Amniotic stem cell (primary cell): ENCODE measurements around the gene CLCN2.

Experiments
- DNase-seq: peaks from one replicate; lab custom pipeline; 2025; lab: John Stamatoyannopoulos, UW

CLCN2 gene

DNA sequence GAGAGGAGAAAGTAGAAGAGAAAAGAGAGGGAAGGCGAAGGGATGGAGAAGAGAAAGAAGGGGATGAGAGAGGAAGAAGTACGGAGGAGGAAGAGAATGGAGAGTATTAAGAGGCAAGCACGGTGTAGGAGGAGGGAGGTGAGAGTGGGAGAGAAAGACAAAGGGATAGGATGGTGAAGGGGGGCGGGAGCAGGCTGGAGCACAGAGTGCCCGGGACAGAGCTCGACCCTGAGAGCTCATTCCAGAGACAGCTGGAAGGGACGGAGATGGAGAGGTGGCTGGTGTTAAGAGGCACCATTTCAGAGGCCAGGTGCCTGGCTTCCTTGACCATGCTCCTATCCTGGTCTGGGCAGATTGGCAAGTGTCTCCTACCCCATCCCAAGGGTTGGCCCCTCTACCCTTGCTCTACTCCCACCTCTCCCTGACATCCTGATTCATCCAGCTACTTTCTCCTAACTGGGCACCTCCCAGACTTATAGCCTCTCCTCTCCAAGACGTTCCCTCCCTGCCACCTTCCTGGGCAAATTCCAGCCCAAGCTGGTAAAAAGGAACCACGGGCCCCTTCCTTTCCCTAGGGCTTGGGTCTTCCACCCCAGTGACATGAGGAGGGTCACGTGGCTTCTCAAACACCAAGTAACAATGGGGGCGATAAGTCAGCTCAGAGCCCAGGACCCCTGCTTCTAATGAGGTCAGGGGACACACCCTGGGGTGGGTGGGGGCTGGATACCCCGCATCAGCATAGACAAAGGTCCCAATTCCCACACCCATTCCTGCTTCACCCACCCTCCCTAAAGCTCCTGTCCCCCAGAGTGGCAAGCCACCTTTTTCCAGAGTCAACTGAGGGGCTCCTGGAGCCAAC is 1.1 kb downstream of the CLCN2 start:
- DNase-seq, result no peak

DNA sequence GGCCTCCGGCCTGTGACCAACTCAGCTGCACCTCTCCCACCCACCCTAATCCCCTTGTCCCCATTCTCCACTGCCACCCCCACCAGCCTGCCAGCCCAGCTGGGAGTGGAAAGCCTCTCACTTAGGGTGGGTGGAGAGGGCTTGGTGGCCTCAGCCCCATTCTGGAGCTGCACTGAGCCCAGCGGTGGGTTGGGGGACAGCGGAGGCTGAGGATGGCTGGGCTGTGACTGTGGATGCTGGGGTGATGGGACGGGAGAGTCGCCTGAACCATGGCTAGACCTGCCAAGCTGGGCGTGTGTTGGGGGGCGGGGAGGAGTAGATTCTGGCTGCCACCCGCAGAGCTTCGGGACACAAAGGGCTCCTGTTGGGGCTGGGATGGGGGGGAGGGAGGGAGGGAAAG is 1.8 kb downstream of the CLCN2 start:
- DNase-seq, result no peak

DNA sequence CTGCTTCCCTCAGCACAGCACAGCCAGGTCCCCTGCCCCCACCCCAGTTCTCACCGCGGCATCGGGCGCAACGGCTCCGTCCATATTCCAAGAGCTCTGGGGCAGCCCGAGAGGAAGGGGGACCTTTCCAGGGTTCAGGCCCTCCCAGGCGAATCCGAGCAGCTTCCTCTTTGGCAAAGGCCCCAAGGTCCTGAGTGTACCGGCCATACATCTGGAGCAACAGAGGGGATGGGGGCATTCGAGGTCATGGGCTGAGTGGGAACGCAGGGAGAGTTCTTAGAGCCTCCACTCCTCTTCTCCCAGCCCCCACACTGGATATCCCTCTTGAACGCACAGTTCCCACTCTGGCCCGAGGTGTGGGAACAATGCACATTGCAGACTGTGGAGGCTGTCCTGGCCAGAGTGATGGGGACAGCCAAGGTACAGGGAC is 2.5 kb downstream of the CLCN2 start:
- DNase-seq, result no peak

DNA sequence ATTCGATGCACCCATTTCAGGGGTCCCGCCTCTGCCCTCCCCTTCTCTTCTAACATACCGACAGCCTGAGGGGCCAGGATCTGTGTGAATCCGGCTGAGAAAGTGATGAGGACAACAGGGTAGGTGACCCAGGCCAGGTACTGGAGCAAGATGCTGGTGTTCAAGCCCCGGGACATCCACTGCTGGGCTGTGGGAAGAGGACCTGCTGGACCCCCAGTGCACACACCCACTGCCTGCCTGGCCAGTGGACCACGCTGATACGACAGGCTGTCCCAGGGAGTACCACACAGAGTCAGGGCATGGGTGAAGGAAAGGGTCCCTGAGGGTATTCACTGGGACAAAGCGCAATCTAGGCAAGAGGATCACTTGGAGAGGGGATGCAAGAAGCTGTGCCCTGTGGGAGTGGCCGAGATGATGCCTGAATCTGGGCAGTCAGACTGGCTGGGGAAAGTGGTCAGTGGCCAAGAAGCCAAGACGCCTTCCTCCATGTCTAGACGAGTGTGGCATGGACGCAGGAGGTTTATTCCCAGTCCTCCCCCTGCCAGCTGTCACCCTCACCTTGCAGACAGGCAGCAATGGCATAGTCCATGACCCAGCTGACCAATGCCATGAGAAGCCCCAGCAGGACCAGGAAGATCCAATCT is 3.2 kb downstream of the CLCN2 start:
- DNase-seq, result no peak

DNA sequence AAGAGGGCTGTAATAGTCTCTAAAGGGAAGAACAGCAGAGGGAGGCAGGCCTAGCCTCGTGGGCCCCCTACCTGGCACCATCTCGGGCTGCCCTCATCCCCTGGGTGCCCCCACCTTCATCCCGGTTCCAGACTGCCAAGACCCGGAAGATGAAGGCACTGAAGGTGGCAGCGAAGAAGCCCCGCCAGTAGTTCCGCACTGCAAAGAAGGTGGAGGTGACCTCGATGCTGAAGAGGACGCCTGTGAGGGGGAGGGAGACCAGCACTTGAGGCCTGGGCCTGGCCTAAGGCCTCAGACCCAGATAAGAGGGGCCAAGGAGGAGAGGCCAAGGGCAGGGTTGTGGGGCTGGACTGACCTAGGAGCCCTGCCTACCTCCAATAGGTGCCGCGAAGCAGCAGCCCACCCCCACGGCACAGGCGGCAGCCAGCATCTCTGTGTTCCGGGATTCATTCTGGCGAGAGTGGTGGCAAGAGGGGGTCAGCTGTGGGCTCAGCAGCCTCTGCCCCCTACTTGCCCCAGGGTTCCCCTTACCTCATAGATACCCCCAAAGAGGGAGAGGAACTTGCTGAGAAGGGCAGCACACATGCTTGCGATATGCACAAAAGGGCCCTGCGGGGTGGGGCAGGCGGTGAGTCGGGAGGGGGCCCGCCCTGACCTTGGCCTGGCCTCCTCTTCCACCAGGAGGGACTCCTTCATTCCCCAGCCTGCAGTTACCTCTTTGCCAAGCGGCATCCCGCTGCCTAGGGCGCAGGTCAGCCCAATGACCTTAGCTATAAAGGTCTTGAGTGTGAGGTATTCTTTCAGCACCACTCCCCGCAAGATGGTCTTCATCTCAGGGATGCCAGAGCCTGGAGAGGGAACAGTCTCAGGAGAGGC is 3.9 kb downstream of the CLCN2 start:
- no peak for DNase-seq

GRCh38 chr3:184355261-184356040 is 6.0 kb downstream of the CLCN2 start:
- DNase-seq, result no peak

- DNase-seq, result no peak
These were observed 6.7 kb downstream of the CLCN2 start for GRCh38 chr3:184354754-184355153.

GRCh38 chr3:184354121-184354728 is 7.2 kb downstream of the CLCN2 start:
- no peak for DNase-seq

DNA sequence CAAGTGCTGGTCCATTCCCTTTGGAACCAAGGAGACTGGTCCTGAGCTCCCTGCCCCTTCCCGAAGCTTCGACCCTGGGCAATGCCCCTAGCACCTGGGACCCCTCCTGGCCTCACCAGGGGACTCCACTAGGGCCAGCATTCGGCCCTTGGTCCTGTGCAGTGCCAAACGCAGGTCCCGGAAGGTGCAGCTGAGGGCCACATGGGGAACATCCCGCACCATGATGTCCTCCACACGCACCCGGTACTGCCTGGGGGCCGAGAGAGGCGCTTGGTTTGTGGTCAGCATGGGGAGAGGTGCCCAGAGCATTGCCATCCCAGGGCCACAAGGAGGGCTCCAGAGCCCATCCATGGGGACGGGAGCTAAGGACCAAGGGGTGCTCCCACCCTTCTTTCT is 7.9 kb downstream of the CLCN2 start:
- DNase-seq, result no peak

GRCh38 chr3:184352897-184353545 is 8.4 kb downstream of the CLCN2 start:
- DNase-seq, result no peak

GRCh38 chr3:184352149-184352785 is 9.1 kb downstream of the CLCN2 start:
- no peak for DNase-seq

DNA sequence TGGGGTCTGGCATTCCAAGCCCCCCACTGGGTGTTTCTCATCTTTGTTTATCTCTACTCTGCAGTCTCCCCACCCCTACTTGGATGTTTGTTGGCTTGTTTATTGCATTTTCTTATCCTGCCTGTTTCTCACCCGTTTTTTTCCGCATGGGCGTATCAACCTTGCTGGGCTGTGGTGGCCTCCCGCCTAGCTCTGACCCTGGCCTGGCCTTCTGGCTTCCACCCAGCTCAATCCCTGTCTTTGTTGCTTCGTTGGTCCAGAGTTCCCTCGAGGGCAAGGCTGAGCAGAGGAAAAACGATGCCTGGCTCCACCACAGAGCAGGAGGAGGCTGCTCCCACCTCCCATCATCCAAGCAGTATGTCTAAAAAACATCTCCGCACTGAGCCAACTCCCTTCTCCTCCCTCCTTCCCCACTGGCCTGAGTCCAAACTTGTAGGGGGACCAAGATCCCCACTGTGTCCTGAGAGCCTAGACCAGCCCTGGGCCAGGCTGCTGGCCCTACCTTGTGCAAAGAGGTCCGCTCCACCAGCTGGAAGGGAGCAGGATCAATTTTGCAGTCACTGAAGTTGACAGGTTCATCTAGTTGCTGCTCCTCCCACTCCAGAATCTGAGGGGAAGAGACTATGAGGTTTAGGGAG is 9.8 kb downstream of the CLCN2 start:
- DNase-seq, result no peak

- no peak for DNase-seq
These were observed 10.8 kb downstream of the CLCN2 start for GRCh38 chr3:184350618-184351017.

GRCh38 chr3:184349563-184350470 is 11.6 kb downstream of the CLCN2 start:
- no peak for DNase-seq

- DNase-seq, result no peak
These were observed 13.4 kb downstream of the CLCN2 start for GRCh38 chr3:184348057-184348382.

- DNase-seq, result no peak
These were observed 13.9 kb downstream of the CLCN2 start for GRCh38 chr3:184347321-184348056.

DNA sequence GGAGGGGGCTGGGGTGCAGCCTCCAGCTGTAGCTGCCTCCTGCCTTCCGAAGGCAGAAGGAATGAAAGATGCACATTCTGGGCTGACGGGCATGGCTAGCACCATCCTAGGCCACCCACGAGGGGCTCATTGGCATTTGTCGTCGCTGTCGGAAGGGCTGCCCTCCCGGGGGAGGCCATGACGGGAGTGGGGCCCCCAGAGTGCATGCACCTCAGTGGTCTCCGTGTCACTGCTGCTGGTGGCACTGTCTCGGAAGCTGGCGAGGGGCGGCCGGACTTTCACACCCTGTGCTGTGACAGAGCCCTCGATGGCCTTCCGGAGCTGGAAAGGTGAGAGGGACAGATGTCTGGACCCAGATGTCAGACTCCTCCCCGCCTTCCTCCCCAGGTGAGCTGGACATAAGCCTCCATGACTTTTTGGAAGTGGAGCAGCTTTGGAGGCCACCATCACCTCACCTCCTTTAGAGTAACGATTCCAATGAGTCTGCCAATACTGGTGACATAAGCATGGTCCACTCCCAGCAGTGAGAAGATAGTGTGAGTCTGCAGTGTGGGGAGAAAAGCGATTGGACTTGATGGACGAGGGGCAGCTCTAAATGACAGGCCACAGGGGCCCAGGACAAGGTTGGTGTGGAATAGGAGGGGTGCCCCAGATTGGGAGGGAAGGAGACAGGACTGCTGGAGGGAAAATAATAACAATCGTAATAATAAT is 14.8 kb downstream of the CLCN2 start:
- DNase-seq, result no peak
